Thyroid gland (tissue), 4 donors: ENCODE data around the gene DENND10. TPM values are rescaled to one million over a fixed set of nuclear protein-coding genes. Genes with fewer than 3 reads are reported as not detected.

ENCODE experiments used
- DNase-seq, 2 donors: peaks; one replicate each; pipeline ENCODE4 v3.0.0-alpha.2; 2019
- H3K27ac ChIP-seq, 3 donors: fragments of 200-600 bp; sonication (generic); 1 replicate in 2 of 3; 2 replicates in 1 of 3; pipeline ENCODE4 v1.5.1; 2016 to 2019; ENCODE audit warnings: mild to moderate bottlenecking in 1 of 3, moderate library complexity in 1 of 3
- H3K27me3 ChIP-seq: fragments of 200-600 bp; sonication (generic); one replicate; pipeline ENCODE4 v1.5.1; 2019
- H3K36me3 ChIP-seq, 2 donors: fragments of 200-600 bp; sonication (generic); one replicate each; pipeline ENCODE4 v1.5.1; 2016 to 2019
- H3K4me1 ChIP-seq, 2 donors: fragments of 200-600 bp; sonication (generic); one replicate each; pipeline ENCODE4 v1.5.1; 2017 to 2019
- H3K4me3 ChIP-seq, 3 donors: fragments of 200-600 bp; sonication (generic); replicated peaks in 1 of 3; 1 replicate in 2 of 3; 2 replicates in 1 of 3; pipeline ENCODE4 v1.5.1; 2016; ENCODE audit warnings: mild to moderate bottlenecking in 1 of 3
- H3K9me3 ChIP-seq: fragments of 200-600 bp; sonication (generic); one replicate; pipeline ENCODE4 v1.5.1; 2017
- POLR2A ChIP-seq, 2 donors: fragments of 450-650 bp; IDR thresholded peaks; one replicate each; pipeline ENCODE4 v1.6.1; 2017; ENCODE audit warnings: antibody characterized with exemption in 2 of 2, mild to moderate bottlenecking in 2 of 2, moderate library complexity in 1 of 2
- WGBS, 2 donors: methylation state at CpG; one replicate each; pipeline ENCODE4 v1.1.5; 2017; 5-methylcytosine and 5-hydroxymethylcytosine counted together
- intact Hi-C: fragments of 100-400 bp; cut with DNase I; formaldehyde crosslinking; loops from one replicate; pipeline ENCODE4 v1.15.1; 2023
- total RNA-seq, 4 donors: library from RNA; depleted of rRNA; stranded (reverse); fragments of >200 nt; gene quantifications; one replicate each; pipeline ENCODE4 v1.2.3, GENCODE V29; 2016
- TF ChIP-seq, protein P1 (sequence below), 6 experiments: fragments of 200-600 bp in 3 of 6; fragments of 450-650 bp in 3 of 6; sonication (generic) in 3 of 6; IDR thresholded peaks; one replicate each; pipeline ENCODE4 v1.5.1; 2016 to 2019; ENCODE audit warnings: antibody characterized with exemption in 6 of 6, mild to moderate bottlenecking in 2 of 6, inconsistent platforms in 1 of 6, moderate library complexity in 1 of 6

Gene DENND10
- total RNA-seq, 4 donors from 2014 or later = 46.4 to 55.3 (median 53.1) TPM

GRCh38 chr10:119079599-119080520 is 24.1 kb upstream of the DENND10 start:
- no peaks in the 10 kb centered on the region for H3K36me3 ChIP-seq
- H3K9me3 ChIP-seq = no peaks in the 10 kb centered on the region
- TF ChIP-seq, protein P1, sequence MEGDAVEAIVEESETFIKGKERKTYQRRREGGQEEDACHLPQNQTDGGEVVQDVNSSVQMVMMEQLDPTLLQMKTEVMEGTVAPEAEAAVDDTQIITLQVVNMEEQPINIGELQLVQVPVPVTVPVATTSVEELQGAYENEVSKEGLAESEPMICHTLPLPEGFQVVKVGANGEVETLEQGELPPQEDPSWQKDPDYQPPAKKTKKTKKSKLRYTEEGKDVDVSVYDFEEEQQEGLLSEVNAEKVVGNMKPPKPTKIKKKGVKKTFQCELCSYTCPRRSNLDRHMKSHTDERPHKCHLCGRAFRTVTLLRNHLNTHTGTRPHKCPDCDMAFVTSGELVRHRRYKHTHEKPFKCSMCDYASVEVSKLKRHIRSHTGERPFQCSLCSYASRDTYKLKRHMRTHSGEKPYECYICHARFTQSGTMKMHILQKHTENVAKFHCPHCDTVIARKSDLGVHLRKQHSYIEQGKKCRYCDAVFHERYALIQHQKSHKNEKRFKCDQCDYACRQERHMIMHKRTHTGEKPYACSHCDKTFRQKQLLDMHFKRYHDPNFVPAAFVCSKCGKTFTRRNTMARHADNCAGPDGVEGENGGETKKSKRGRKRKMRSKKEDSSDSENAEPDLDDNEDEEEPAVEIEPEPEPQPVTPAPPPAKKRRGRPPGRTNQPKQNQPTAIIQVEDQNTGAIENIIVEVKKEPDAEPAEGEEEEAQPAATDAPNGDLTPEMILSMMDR (IDR thresholded peaks at IDR 0.05) = no peak
- peak in 1 of 2 donors; percentile 29 for TF ChIP-seq POLR2A (IDR thresholded peaks at IDR 0.05)
- 0 to 1% methylated on average over 23 of the region's 48 CpGs for WGBS, 2 donors
- no peaks in the 10 kb centered on the region for H3K27me3 ChIP-seq
- peaks cover 26 to 30% of the 10 kb centered on the region in 2 donors for H3K4me1 ChIP-seq
- H3K27ac ChIP-seq = peak overlapping the region; percentile 95 to 99 (median 97)
- intact Hi-C loops = no loop called here
- peak overlapping the region; percentile 54 to 73 (median 63) for H3K4me3 ChIP-seq
- DNase-seq = peak; percentile 83 to 84

- DNase-seq = peak; percentile 90 to 91
- peak within 1 kb of the TSS; percentile 54 to 73 (median 63) for H3K4me3 ChIP-seq
- TF ChIP-seq POLR2A (IDR thresholded peaks at IDR 0.05) = peak; percentile 78 to 97
- TF ChIP-seq, protein P1 (IDR thresholded peaks at IDR 0.05) = no peak
- no peaks in the 10 kb centered on the region for H3K9me3 ChIP-seq
- peaks cover 26 to 30% of the 10 kb centered on the region in 2 donors for H3K4me1 ChIP-seq
- no peaks in the 10 kb centered on the region for H3K36me3 ChIP-seq
- H3K27me3 ChIP-seq = no peaks in the 10 kb centered on the region
- H3K27ac ChIP-seq = peak within 1 kb of the TSS; percentile 95 to 99 (median 97)
- 0 to 1% methylated on average over 13 to 28 of the region's 74 CpGs for WGBS, 2 donors
- intact Hi-C loops = no loop called here
These were observed 23.2 kb upstream of the DENND10 start, which contains the start of gene EIF3A for GRCh38 chr10:119080521-119081259. EIF3A (minus strand) TSS chr10:119080817; CDS start chr10:119080676, 141 bp downstream.

DNA sequence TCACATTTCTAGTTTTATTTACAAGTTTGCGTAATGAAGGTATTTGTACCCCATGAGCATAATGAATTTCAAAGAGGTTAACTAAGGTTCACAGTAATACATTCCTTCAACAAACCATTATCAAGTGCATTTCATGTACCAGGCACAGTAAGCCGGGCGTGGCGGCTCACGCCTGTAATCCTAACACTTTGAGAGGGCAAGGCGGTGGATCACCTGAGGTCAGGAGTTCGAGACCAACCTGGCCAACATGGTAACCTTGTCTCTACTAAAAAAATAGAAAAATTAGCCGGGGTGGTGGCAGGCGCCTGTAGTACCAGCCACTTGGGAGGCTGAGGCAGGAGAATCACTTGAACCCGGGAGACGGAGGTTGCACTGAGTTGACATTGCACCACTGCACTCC is 19.0 kb upstream of the DENND10 start:
- 92 to 93% methylated on average over 11 of the region's 11 CpGs for WGBS, 2 donors
- H3K36me3 ChIP-seq = no peaks in the 10 kb centered on the region
- no peak overlapping the region for H3K4me3 ChIP-seq
- H3K9me3 ChIP-seq = no peaks in the 10 kb centered on the region
- no peak overlapping the region for H3K27ac ChIP-seq
- H3K27me3 ChIP-seq = no peaks in the 10 kb centered on the region
- peaks cover 0 to 5% of the 10 kb centered on the region in 2 donors for H3K4me1 ChIP-seq
- DNase-seq = no peak
- intact Hi-C loops = no loop called here
- TF ChIP-seq, protein P1 (IDR thresholded peaks at IDR 0.05) = no peak
- TF ChIP-seq POLR2A (IDR thresholded peaks at IDR 0.05) = no peak

GRCh38 chr10:119087271-119087882 is 16.5 kb upstream of the DENND10 start:
- Histone ChIP-seq H3K4me3 (no peak overlapping the region), H3K4me1 (no peaks in the 10 kb centered on the region), H3K9me3 (no peaks in the 10 kb centered on the region), H3K36me3 (no peaks in the 10 kb centered on the region), H3K27ac (no peak overlapping the region), H3K27me3 (no peaks in the 10 kb centered on the region)
- no peak for DNase-seq
- intact Hi-C loops = no loop called here
- TF ChIP-seq, protein P1 (IDR thresholded peaks at IDR 0.05) = no peak
- no peak for TF ChIP-seq POLR2A (IDR thresholded peaks at IDR 0.05)
- WGBS, 2 donors = 49 to 52% methylated on average over 4 of the region's 4 CpGs
